HEK293 (cell line): ENCODE data around the gene HIGD1A.

Experiments used
- CTCF ChIA-PET: fragments of 350-600 bp; formaldehyde crosslinking; extraction: SDS; loops from one replicate; lab custom pipeline; 2021; ENCODE audit warnings: antibody characterized with exemption; lab: Yijun Ruan, JAX
- POLR2A ChIA-PET: fragments of 300-600 bp; formaldehyde crosslinking; extraction: SDS; loops from one replicate; lab custom pipeline; 2020; ENCODE audit warnings: antibody characterized with exemption, inconsistent platforms; lab: Yijun Ruan, JAX
- H3K27ac ChIP-seq: fragments of 200-500 bp; sonication (Bioruptor generic); 2 replicates; pipeline ENCODE4 v1.5.1; 2014; ENCODE audit warnings: low read depth, low read length, control low read depth, inconsistent platforms; ENCODE audit errors: extremely low read depth
- H3K36me3 ChIP-seq, 2 experiments: fragments of 200-500 bp in 1 of 2; sonication (Bioruptor generic) in 1 of 2; 1 replicate in 1 of 2; 2 replicates in 1 of 2; pipeline ENCODE4 v1.5.1; 2014 to 2017; ENCODE audit warnings: inconsistent platforms in 2 of 2, low read length in 2 of 2; ENCODE audit not compliant: control insufficient read depth in 2 of 2, insufficient read depth in 1 of 2
- H3K4me1 ChIP-seq: fragments of 200-500 bp; sonication (Bioruptor generic); 2 replicates; pipeline ENCODE4 v1.5.1; 2014; ENCODE audit warnings: mild to moderate bottlenecking, low read length, inconsistent platforms; ENCODE audit not compliant: control insufficient read depth, insufficient read depth
- H3K4me3 ChIP-seq: 2 replicates; pipeline ENCODE4 v1.5.1; 2011; ENCODE audit warnings: low read depth, mild to moderate bottlenecking, control low read depth, low read length, moderate library complexity
- H3K9me3 ChIP-seq: fragments of 200-500 bp; sonication (Bioruptor generic); 2 replicates; pipeline ENCODE4 v1.5.1; 2014; ENCODE audit warnings: low read depth, low read length, inconsistent platforms; ENCODE audit not compliant: control insufficient read depth, insufficient read depth
- IKZF3 ChIP-seq: fragments of 450-650 bp; IDR thresholded peaks from 2 replicates; pipeline ENCODE4 v1.5.0; 2018; ENCODE audit warnings: missing biosample characterization, mild to moderate bottlenecking, missing genetic modification characterization, moderate library complexity
- MEIS1 ChIP-seq: sonication (generic); formaldehyde crosslinking; IDR thresholded peaks from 2 replicates; pipeline ENCODE4 v1.8.1; 2022; ENCODE audit warnings: missing genetic modification reagents, mild to moderate bottlenecking, borderline replicate concordance
- SETDB1 ChIP-seq: IDR thresholded peaks from one replicate; pipeline ENCODE4 v1.6.1; 2017; ENCODE audit warnings: mild to moderate bottlenecking, low read length, moderate library complexity, mixed read lengths; ENCODE audit not compliant: insufficient read length
- SP2 ChIP-seq: fragments of 450-650 bp; formaldehyde crosslinking; IDR thresholded peaks from 2 replicates; pipeline ENCODE4 v1.5.1; 2016; ENCODE audit warnings: missing biosample characterization, missing genetic modification characterization
- ZNF248 ChIP-seq: fragments of 450-650 bp; formaldehyde crosslinking; IDR thresholded peaks from 2 replicates; pipeline ENCODE4 v1.5.1; 2017; ENCODE audit warnings: missing biosample characterization, missing genetic modification characterization
- ZNF335 ChIP-seq: fragments of 450-650 bp; formaldehyde crosslinking; conservative IDR thresholded peaks from 2 replicates; pipeline ENCODE4 v1.5.1; 2016; ENCODE audit warnings: missing biosample characterization, missing genetic modification characterization
- ZNF362 ChIP-seq: fragments of 450-650 bp; formaldehyde crosslinking; IDR thresholded peaks from 2 replicates; pipeline ENCODE4 v1.5.1; 2016; ENCODE audit warnings: missing biosample characterization, missing genetic modification characterization
- ZNF654 ChIP-seq: fragments of 450-650 bp; formaldehyde crosslinking; IDR thresholded peaks from 2 replicates; pipeline ENCODE4 v1.5.1; 2016; ENCODE audit warnings: low read depth, missing biosample characterization, missing genetic modification characterization
- ZNF658 ChIP-seq: fragments of 450-650 bp; formaldehyde crosslinking; IDR thresholded peaks from 2 replicates; pipeline ENCODE4; 2016; ENCODE audit warnings: missing biosample characterization, missing genetic modification characterization
- ZNF670 ChIP-seq: fragments of 450-650 bp; formaldehyde crosslinking; IDR thresholded peaks from 2 replicates; pipeline ENCODE4 v1.5.1; 2016; ENCODE audit warnings: missing biosample characterization, missing genetic modification characterization, low read depth
- ZNF768 ChIP-seq: fragments of 450-650 bp; formaldehyde crosslinking; IDR thresholded peaks from 2 replicates; pipeline ENCODE4 v1.5.1; 2018; ENCODE audit warnings: missing biosample characterization, mild to moderate bottlenecking, missing genetic modification characterization
- ZNF776 ChIP-seq: fragments of 450-650 bp; formaldehyde crosslinking; IDR thresholded peaks from 2 replicates; pipeline ENCODE4 v1.5.0; 2017; ENCODE audit warnings: missing biosample characterization, missing genetic modification characterization, borderline replicate concordance
- ZNF791 ChIP-seq: fragments of 450-650 bp; formaldehyde crosslinking; IDR thresholded peaks from 2 replicates; pipeline ENCODE4 v1.5.1; 2016; ENCODE audit warnings: missing biosample characterization, missing genetic modification characterization
- ZSCAN30 ChIP-seq: fragments of 450-650 bp; IDR thresholded peaks from 2 replicates; pipeline ENCODE4 v1.5.1; 2018; ENCODE audit warnings: missing biosample characterization, mild to moderate bottlenecking, missing genetic modification characterization, moderate library complexity
- TF ChIP-seq, protein P1 (sequence below): fragments of 450-650 bp; formaldehyde crosslinking; IDR thresholded peaks from 2 replicates; pipeline ENCODE4 v1.5.1; 2016; ENCODE audit warnings: missing biosample characterization, missing genetic modification characterization
- TF ChIP-seq, protein P2 (sequence below): fragments of 450-650 bp; formaldehyde crosslinking; IDR thresholded peaks from 2 replicates; pipeline ENCODE4 v1.5.1; 2016; ENCODE audit warnings: missing biosample characterization, missing genetic modification characterization

Gene HIGD1A

GRCh38 chr3:42831321-42831713, 27.0 kb upstream of the HIGD1A start:
- TF ChIP-seq, protein P1, sequence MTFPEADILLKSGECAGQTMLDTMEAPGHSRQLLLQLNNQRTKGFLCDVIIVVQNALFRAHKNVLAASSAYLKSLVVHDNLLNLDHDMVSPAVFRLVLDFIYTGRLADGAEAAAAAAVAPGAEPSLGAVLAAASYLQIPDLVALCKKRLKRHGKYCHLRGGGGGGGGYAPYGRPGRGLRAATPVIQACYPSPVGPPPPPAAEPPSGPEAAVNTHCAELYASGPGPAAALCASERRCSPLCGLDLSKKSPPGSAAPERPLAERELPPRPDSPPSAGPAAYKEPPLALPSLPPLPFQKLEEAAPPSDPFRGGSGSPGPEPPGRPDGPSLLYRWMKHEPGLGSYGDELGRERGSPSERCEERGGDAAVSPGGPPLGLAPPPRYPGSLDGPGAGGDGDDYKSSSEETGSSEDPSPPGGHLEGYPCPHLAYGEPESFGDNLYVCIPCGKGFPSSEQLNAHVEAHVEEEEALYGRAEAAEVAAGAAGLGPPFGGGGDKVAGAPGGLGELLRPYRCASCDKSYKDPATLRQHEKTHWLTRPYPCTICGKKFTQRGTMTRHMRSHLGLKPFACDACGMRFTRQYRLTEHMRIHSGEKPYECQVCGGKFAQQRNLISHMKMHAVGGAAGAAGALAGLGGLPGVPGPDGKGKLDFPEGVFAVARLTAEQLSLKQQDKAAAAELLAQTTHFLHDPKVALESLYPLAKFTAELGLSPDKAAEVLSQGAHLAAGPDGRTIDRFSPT (tag by site-specific recombination): 0 out of 2 replicates have a peak, but pooled peaks have one; percentile 32
- TF ChIP-seq, protein P2, sequence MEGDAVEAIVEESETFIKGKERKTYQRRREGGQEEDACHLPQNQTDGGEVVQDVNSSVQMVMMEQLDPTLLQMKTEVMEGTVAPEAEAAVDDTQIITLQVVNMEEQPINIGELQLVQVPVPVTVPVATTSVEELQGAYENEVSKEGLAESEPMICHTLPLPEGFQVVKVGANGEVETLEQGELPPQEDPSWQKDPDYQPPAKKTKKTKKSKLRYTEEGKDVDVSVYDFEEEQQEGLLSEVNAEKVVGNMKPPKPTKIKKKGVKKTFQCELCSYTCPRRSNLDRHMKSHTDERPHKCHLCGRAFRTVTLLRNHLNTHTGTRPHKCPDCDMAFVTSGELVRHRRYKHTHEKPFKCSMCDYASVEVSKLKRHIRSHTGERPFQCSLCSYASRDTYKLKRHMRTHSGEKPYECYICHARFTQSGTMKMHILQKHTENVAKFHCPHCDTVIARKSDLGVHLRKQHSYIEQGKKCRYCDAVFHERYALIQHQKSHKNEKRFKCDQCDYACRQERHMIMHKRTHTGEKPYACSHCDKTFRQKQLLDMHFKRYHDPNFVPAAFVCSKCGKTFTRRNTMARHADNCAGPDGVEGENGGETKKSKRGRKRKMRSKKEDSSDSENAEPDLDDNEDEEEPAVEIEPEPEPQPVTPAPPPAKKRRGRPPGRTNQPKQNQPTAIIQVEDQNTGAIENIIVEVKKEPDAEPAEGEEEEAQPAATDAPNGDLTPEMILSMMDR (tag by site-specific recombination): 0 out of 2 replicates have a peak, but pooled peaks have one; percentile 21
- TF ChIP-seq ZNF658 (tag by site-specific recombination): no peak
- TF ChIP-seq ZNF654 (tag by site-specific recombination): peak; percentile 60
- CTCF ChIA-PET: interaction anchor here (0.6 to 1.9 kb wide), 15 partner anchors 8 to 416 kb away, joined by 3 to 27 read pairs (median 4); partner anchors contain the start of gene ACKR2
- H3K4me3 ChIP-seq: no peak overlapping the region

GRCh38 chr3:42830437-42831320, 26.4 kb upstream of the HIGD1A start:
- no peaks in the 10 kb centered on the region for H3K36me3 ChIP-seq
- H3K4me3 ChIP-seq: no peak overlapping the region
- ChIA-PET POLR2A (interaction anchor here (0.6 to 1.9 kb wide), 2 partner anchors 48 to 49 kb away, joined by 4 read pairs; no protein-coding TSS in a partner anchor), CTCF (interaction anchor here (0.6 to 1.9 kb wide), 22 partner anchors 9 to 531 kb away, joined by 3 to 27 read pairs (median 4); partner anchors contain the start of gene ACKR2)
- H3K4me1 ChIP-seq: no peaks in the 10 kb centered on the region
- H3K9me3 ChIP-seq: no peaks in the 10 kb centered on the region
- TF ChIP-seq ZNF654 (tag by site-specific recombination): peak; percentile 60
- TF ChIP-seq ZNF791 (tag by site-specific recombination): no peak
- TF ChIP-seq ZNF335 (tag by site-specific recombination): peak; percentile 64
- TF ChIP-seq, protein P2 (tag by site-specific recombination): peak; percentile 60; the same call in 1 of the 2 replicates
- H3K27ac ChIP-seq: no peak overlapping the region

More at GRCh38 chr3:42831321-42831713, 27.0 kb upstream of the HIGD1A start:
- Histone ChIP-seq H3K27ac (no peak overlapping the region), H3K4me1 (no peaks in the 10 kb centered on the region), H3K36me3 (no peaks in the 10 kb centered on the region), H3K9me3 (no peaks in the 10 kb centered on the region)
- POLR2A ChIA-PET: interaction anchor here (1.9 kb wide), 1 partner anchor 47 kb away, joined by 4 read pairs; no protein-coding TSS in a partner anchor

- CTCF ChIA-PET: interaction anchor here (0.6 to 1.9 kb wide), 15 partner anchors 9 to 530 kb away, joined by 3 to 27 read pairs (median 5); no protein-coding TSS in a partner anchor
- POLR2A ChIA-PET: interaction anchor here (0.6 kb wide), 1 partner anchor 48 kb away, joined by 4 read pairs; no protein-coding TSS in a partner anchor
- H3K4me1 ChIP-seq: no peaks in the 10 kb centered on the region
Measured at GRCh38 chr3:42829628-42830436, 25.5 kb upstream of the HIGD1A start.

More at GRCh38 chr3:42829628-42830436, 25.5 kb upstream of the HIGD1A start:
- TF ChIP-seq ZNF248 (tag by site-specific recombination) (no peak), ZNF776 (tag by site-specific recombination) (no peak), SETDB1 (no peak), ZNF362 (tag by site-specific recombination) (no peak), ZNF670 (tag by site-specific recombination) (no peak), SP2 (tag by site-specific recombination) (no peak), MEIS1 (no peak), ZNF654 (tag by site-specific recombination) (no peak), IKZF3 (tag by site-specific recombination) (no peak), ZSCAN30 (tag by site-specific recombination) (no peak), ZNF768 (tag by site-specific recombination) (no peak)
- Histone ChIP-seq H3K4me3 (no peak overlapping the region), H3K36me3 (no peaks in the 10 kb centered on the region), H3K9me3 (no peaks in the 10 kb centered on the region), H3K27ac (no peak overlapping the region)
